ENCODE measurements around the gene PRAC2.

The PRAC2 gene

GRCh38 chr17:48755356-48755755, 32.4 kb downstream of the PRAC2 start:
- DNase-seq = no peak

GRCh38 chr17:48756830-48757251, 33.9 kb downstream of the PRAC2 start:
- no peak for DNase-seq

DNA sequence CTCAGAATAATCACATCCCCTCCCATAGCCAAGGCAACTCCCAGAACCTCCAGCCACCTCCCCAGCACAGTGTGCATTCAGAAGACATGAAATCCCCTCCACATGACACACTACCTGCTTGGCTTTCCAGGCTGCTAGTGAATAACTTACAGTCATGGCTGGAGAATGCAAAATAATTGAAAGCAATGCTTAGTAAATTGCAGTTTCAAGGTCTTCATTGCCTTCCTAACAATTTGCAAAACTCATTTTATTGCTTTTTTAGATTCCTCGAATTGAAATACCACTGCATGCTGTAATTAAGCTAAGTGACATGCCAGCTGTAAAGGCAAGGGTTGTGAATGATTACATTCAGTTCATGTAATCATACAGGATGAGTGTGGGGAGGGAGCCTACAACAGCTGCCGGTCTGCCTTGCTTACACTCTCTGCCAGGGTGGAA, 34.6 kb downstream of the PRAC2 start:
- DNase-seq = no peak

DNA sequence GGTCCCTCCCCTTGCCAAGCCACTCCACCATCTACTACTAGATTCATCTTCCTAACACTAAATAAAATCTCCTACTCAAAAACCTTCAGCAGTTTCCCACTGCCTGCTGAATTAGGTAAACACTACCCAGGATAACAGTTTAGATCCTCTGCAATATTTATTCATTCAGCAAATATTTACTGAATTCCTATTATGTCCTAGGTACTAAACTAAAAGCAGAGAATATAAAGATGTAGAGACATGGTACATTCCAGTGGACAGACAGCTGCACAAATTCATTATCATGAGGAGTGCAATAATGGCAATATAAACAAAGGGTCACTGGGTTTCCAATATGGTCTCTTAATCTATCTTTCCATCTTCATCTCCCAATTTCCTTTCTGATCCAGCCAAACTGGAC, 36.3 kb downstream of the PRAC2 start:
- no peak for DNase-seq

DNA sequence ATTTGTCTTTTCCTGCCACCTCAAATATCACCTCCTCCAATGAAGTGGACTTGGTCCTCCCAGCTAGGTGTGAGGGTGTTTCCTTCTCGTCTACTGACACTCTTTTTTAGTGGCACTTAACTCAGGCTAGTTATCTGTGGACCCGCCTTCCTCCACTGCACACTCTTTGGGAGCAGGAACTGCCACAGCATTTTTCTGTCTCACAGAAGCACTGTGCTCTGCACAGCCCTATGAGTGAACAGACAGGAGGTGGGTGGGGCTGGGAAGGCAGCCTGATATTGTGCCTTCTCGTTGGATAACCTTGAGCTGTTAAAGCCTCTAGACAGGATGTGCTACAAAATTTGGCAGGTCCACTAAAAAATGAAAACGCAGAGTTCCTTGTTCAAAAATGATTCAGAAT, 37.4 kb downstream of the PRAC2 start:
- no peak for DNase-seq

- no peak for DNase-seq
Observed at GRCh38 chr17:48761114-48761513, 38.1 kb downstream of the PRAC2 start.

GRCh38 chr17:48767263-48767774, 44.3 kb downstream of the PRAC2 start:
- DNase-seq = no peak

DNA sequence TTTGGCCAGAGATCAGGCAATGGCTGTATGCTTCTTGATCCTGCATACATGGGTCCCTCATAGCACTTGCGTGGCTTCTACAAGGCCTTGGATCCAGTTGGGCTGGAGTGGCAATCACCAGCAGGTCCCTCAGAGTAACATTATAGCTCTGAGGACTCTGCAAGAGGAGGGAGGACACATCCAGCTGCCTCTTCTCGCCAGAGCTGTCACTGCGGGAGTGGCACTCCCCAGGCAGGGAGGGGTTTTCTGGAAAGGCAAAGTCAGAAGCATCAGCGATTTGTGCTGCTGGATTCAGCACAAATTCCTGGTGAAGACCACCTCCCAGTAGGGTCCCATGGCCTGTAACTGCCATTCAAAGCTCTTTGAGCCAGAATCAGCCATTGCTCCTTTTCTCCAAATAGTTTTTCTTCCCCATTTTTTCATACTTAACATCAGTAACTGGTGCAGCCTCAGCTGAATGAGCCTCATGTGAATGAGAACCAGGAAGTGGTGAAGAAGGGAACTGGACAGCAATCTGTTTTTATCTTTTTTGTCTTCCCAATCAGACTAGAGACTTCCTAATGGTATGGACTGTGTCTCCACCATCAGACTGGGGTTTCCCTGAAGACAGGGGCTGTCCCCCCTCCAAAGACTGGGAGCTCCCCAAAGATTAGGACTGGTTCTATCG, 46.2 kb downstream of the PRAC2 start:
- DNase-seq = no peak

DNA sequence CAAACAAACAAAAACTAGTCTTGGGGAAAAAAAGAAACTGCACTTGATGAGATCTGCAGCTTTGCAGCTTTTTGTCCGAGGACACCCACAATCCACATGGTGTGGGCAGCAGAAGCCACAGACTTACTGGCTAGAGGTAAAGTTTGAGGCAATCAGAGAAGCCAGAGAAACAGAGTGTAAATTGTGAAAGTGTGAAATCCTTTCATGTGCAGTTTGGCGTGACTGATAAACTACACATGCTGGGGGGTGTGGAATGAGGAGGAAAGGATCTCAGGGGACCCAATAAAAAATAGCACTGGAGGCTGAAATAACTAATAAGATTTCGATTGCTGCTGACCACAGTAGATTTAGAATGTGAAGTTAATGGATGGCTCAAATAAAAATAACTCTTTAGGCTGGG, 48.0 kb downstream of the PRAC2 start:
- DNase-seq = no peak

- no peak for DNase-seq
Observed at GRCh38 chr17:48773245-48773644, 50.3 kb downstream of the PRAC2 start.

Data from CD4-positive, alpha-beta T cell treated with Interleukin-4 for 1 hour (primary cell).